OCI-LY7 (cell line): ENCODE data around the gene UBE3B. TPM values are rescaled to one million over a fixed set of nuclear protein-coding genes. Genes with fewer than 3 reads are reported as not detected.

ENCODE experiments used
- BruUV-seq: library from RNA; stranded (reverse); fragments of 400-500 nt; replicated peaks from 2 replicates; lab custom pipeline; 2021; lab: Mats Ljungman, UMichigan
- CTCF ChIA-PET: fragments of 300-600 bp; sonication (Branson Sonifier 250); formaldehyde crosslinking; loops from one replicate; lab custom pipeline; 2022; ENCODE audit warnings: antibody characterized with exemption; ENCODE audit not compliant: unreplicated experiment; lab: Charles Lee
- POLR2A ChIA-PET: fragments of 300-600 bp; sonication (Branson Sonifier 250); formaldehyde crosslinking; loops from one replicate; lab custom pipeline; 2022; ENCODE audit warnings: antibody characterized with exemption; lab: Charles Lee
- DNase-seq: peaks from one replicate; pipeline ENCODE4 v3.0.0-alpha.2; 2015; ENCODE audit warnings: low spot score
- H2AFZ ChIP-seq: fragments of 200-600 bp; sonication (generic), shearing (Covaris generic); 2 replicates; pipeline ENCODE4 v1.6.1; 2014; ENCODE audit warnings: mild to moderate bottlenecking, antibody characterized with exemption, low read length, moderate library complexity
- H3K27ac ChIP-seq: fragments of 200-600 bp; sonication (generic); 2 replicates; pipeline ENCODE4 v1.5.1; 2014; ENCODE audit warnings: mixed run types, low read depth, mild to moderate bottlenecking, moderate library complexity, low read length, inconsistent platforms; ENCODE audit not compliant: poor library complexity, severe bottlenecking
- H3K36me3 ChIP-seq: fragments of 200-600 bp; sonication (generic); 2 replicates; pipeline ENCODE4 v1.6.1; 2014; ENCODE audit warnings: mild to moderate bottlenecking, antibody characterized with exemption, low read length, moderate library complexity, mixed read lengths; ENCODE audit not compliant: insufficient read depth
- H3K4me1 ChIP-seq: fragments of 200-600 bp; sonication (generic); 2 replicates; pipeline ENCODE4 v1.5.1; 2014; ENCODE audit warnings: mild to moderate bottlenecking, low read length; ENCODE audit not compliant: insufficient read depth, poor library complexity, severe bottlenecking
- H3K4me2 ChIP-seq: fragments of 200-600 bp; sonication (generic); 2 replicates; pipeline ENCODE4 v1.6.1; 2014; ENCODE audit warnings: mild to moderate bottlenecking, low read length
- H3K4me3 ChIP-seq: fragments of 200-600 bp; sonication (generic); 2 replicates; pipeline ENCODE4 v1.5.1; 2014; ENCODE audit warnings: mild to moderate bottlenecking, low read depth, low read length; ENCODE audit not compliant: poor library complexity, severe bottlenecking
- H3K79me2 ChIP-seq: fragments of 200-600 bp; sonication (generic); 2 replicates; pipeline ENCODE4 v1.6.1; 2016; ENCODE audit warnings: low read depth, mild to moderate bottlenecking, low read length, moderate library complexity, mixed read lengths; ENCODE audit not compliant: insufficient read depth
- H3K9me2 ChIP-seq: fragments of 200-600 bp; sonication (generic); 2 replicates; pipeline ENCODE4 v1.6.1; 2016; ENCODE audit warnings: mild to moderate bottlenecking, low read length, mixed read lengths; ENCODE audit not compliant: insufficient read depth
- H3K9me3 ChIP-seq: fragments of 200-600 bp; sonication (generic); 2 replicates; pipeline ENCODE4 v1.6.1; 2014; ENCODE audit warnings: mild to moderate bottlenecking, mixed run types, low read length, mixed read lengths
- H4K20me1 ChIP-seq: fragments of 200-600 bp; sonication (generic); 2 replicates; pipeline ENCODE4 v1.6.1; 2014; ENCODE audit warnings: mild to moderate bottlenecking, antibody characterized with exemption, low read length, moderate library complexity, mixed read lengths; ENCODE audit not compliant: insufficient read depth
- EZH2phosphoT487 ChIP-seq: fragments of 200-600 bp; sonication (generic); IDR thresholded peaks from 2 replicates; pipeline ENCODE4 v1.6.1; 2018; ENCODE audit warnings: low read depth, borderline replicate concordance, mild to moderate bottlenecking, mixed run types, antibody characterized with exemption, low read length, moderate library complexity, mixed read lengths
- intact Hi-C: fragments of 100-400 bp; cut with micrococcal nuclease; formaldehyde crosslinking; loops from one replicate; pipeline ENCODE4 v1.10.0; 2022; ENCODE audit not compliant: unreplicated experiment
- total RNA-seq, 2 experiments: library from RNA; depleted of rRNA in 1 of 2; stranded (reverse); fragments of >200 nt in 1 of 2; shearing (Covaris generic) in 1 of 2; gene quantifications; 2 replicates each; pipeline ENCODE4 v1.2.3, GENCODE V29; 2014 to 2022
- TF ChIP-seq, protein P1 (sequence below): fragments of 200-600 bp; sonication (generic); conservative IDR thresholded peaks from 2 replicates; pipeline ENCODE4 v1.5.1; 2014; ENCODE audit warnings: mild to moderate bottlenecking, antibody characterized with exemption, low read length, moderate library complexity, mixed read lengths

Gene UBE3B
- total RNA-seq, 2 experiments from 2014 or later: 27.8 to 32.6 TPM

DNA sequence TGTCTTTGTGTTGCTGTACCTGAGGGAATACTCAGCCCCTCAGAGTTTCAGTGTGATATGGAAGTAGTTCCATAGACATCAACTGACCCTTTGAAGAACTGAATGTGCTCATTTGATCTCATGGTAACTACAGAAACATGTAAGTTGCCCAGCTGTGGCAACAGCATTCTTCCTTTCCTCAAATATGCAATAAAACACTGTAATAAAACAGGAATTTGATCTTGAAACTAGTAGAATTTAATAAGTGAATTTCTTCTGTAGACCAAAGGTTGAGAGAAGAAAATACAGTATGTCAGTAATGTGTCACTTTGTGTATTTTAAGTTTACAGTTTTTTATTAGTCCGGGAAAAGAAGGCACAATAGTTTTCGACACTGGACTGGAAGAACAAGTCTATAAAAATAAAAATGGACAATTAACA lies 32.2 kb upstream of the UBE3B start:
- ChIA-PET CTCF (no interaction called here), POLR2A (no interaction called here)
- intact Hi-C loops: no loop called here
- no peaks in the 10 kb centered on the region for H3K9me2 ChIP-seq
- H4K20me1 ChIP-seq: no peaks in the 10 kb centered on the region
- peaks cover 27% of the 10 kb centered on the region for H3K36me3 ChIP-seq
- no TSS peak for BruUV-seq
- no peaks in the 10 kb centered on the region for H3K4me1 ChIP-seq
- no peak overlapping the region for H3K27ac ChIP-seq
- H3K4me2 ChIP-seq: no peak overlapping the region
- no peak for TF ChIP-seq EZH2phosphoT487
- TF ChIP-seq, protein P1, sequence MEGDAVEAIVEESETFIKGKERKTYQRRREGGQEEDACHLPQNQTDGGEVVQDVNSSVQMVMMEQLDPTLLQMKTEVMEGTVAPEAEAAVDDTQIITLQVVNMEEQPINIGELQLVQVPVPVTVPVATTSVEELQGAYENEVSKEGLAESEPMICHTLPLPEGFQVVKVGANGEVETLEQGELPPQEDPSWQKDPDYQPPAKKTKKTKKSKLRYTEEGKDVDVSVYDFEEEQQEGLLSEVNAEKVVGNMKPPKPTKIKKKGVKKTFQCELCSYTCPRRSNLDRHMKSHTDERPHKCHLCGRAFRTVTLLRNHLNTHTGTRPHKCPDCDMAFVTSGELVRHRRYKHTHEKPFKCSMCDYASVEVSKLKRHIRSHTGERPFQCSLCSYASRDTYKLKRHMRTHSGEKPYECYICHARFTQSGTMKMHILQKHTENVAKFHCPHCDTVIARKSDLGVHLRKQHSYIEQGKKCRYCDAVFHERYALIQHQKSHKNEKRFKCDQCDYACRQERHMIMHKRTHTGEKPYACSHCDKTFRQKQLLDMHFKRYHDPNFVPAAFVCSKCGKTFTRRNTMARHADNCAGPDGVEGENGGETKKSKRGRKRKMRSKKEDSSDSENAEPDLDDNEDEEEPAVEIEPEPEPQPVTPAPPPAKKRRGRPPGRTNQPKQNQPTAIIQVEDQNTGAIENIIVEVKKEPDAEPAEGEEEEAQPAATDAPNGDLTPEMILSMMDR: no peak
- DNase-seq: no peak
- H2AFZ ChIP-seq: no peak overlapping the region
- no peaks in the 10 kb centered on the region for H3K79me2 ChIP-seq
- H3K9me3 ChIP-seq: no peaks in the 10 kb centered on the region
- no peak overlapping the region for H3K4me3 ChIP-seq

DNA sequence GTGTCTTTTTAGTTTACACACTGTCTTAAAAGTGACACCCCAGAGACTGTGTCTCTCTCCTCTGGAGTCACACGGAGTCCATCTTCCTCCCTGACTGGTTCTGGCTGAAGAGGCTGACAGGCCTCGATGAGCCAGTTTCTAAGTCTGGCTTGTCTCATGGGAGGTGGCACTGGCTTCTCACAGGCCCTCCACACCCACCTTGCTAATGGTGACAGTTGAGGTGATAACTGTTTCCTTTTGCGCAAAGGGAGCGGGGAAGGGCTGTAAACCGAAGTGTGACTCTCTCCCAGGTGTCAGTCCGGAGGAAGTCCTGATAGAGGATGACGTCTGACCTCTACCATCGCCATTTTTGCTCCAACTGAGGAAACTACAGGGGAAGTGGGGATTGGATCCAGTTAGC lies 30.6 kb upstream of the UBE3B start:
- no peaks in the 10 kb centered on the region for H3K9me2 ChIP-seq
- H3K79me2 ChIP-seq: no peaks in the 10 kb centered on the region
- ChIA-PET CTCF (no interaction called here), POLR2A (interaction anchor here (0.7 kb wide), 1 partner anchor 31 kb away, joined by 3 read pairs; no protein-coding TSS in a partner anchor)
- no peak for DNase-seq
- BruUV-seq: no TSS peak
- intact Hi-C loops: loop anchor here (1.0 kb wide), 1 partner anchor 20 kb away; no protein-coding TSS in a partner anchor
- H4K20me1 ChIP-seq: no peaks in the 10 kb centered on the region
- no peaks in the 10 kb centered on the region for H3K4me1 ChIP-seq
- no peak overlapping the region for H3K4me3 ChIP-seq
- H3K4me2 ChIP-seq: no peak overlapping the region
- no peak for TF ChIP-seq EZH2phosphoT487
- TF ChIP-seq, protein P1: no peak
- no peak overlapping the region for H3K27ac ChIP-seq
- H2AFZ ChIP-seq: no peak overlapping the region
- no peaks in the 10 kb centered on the region for H3K9me3 ChIP-seq
- peaks cover 44% of the 10 kb centered on the region for H3K36me3 ChIP-seq

GRCh38 chr12:109447482-109447881 lies 30.0 kb upstream of the UBE3B start:
- POLR2A ChIA-PET: no interaction called here
- no peaks in the 10 kb centered on the region for H3K9me3 ChIP-seq

More at GRCh38 chr12:109447482-109447881, 30.0 kb upstream of the UBE3B start:
- no peak for TF ChIP-seq EZH2phosphoT487
- TF ChIP-seq, protein P1: no peak
- no peak overlapping the region for H3K27ac ChIP-seq
- H3K4me3 ChIP-seq: no peak overlapping the region
- H3K9me2 ChIP-seq: no peaks in the 10 kb centered on the region
- peaks cover 50% of the 10 kb centered on the region for H3K36me3 ChIP-seq
- H3K4me1 ChIP-seq: no peaks in the 10 kb centered on the region
- intact Hi-C loops: loop anchor here (1.0 kb wide), 1 partner anchor 20 kb away; no protein-coding TSS in a partner anchor
- H3K79me2 ChIP-seq: no peaks in the 10 kb centered on the region
- BruUV-seq: no TSS peak
- no peak overlapping the region for H2AFZ ChIP-seq
- no peak overlapping the region for H3K4me2 ChIP-seq
- H4K20me1 ChIP-seq: no peaks in the 10 kb centered on the region
- DNase-seq: no peak
- CTCF ChIA-PET: no interaction called here
